Measurements from ENCODE around the gene ST6GALNAC6.

ST6GALNAC6 gene

GRCh38 chr9:127915801-127916719, 16.7 kb upstream of the ST6GALNAC6 start:
- DNase-seq: no peak

GRCh38 chr9:127915325-127915752, 15.9 kb upstream of the ST6GALNAC6 start:
- DNase-seq: no peak

- no peak for DNase-seq
These were observed 14.3 kb upstream of the ST6GALNAC6 start for GRCh38 chr9:127913682-127914081.

- no peak for DNase-seq
These were observed 13.5 kb upstream of the ST6GALNAC6 start for GRCh38 chr9:127912882-127913281.

- DNase-seq: no peak
These were observed 12.9 kb upstream of the ST6GALNAC6 start for GRCh38 chr9:127912296-127912695.

- DNase-seq: no peak
These were observed 11.3 kb upstream of the ST6GALNAC6 start for GRCh38 chr9:127910613-127911205.

- no peak for DNase-seq
These were observed 10.5 kb upstream of the ST6GALNAC6 start for GRCh38 chr9:127909839-127910273.

GRCh38 chr9:127908660-127908926, 9.2 kb upstream of the ST6GALNAC6 start:
- DNase-seq: no peak

- DNase-seq: no peak
These were observed 8.7 kb upstream of the ST6GALNAC6 start for GRCh38 chr9:127907867-127908659.

- no peak for DNase-seq
These were observed 6.4 kb upstream of the ST6GALNAC6 start for GRCh38 chr9:127905788-127906191.

- no peak for DNase-seq
These were observed 5.8 kb upstream of the ST6GALNAC6 start for GRCh38 chr9:127905004-127905728.

- DNase-seq: no peak
These were observed 5.2 kb upstream of the ST6GALNAC6 start for GRCh38 chr9:127904561-127905003.

GRCh38 chr9:127903557-127904475, 4.4 kb upstream of the ST6GALNAC6 start:
- no peak for DNase-seq

GRCh38 chr9:127898433-127899127, 823 bp downstream of the ST6GALNAC6 start:
- DNase-seq: no peak

- DNase-seq: no peak
These were observed 2.2 kb downstream of the ST6GALNAC6 start for GRCh38 chr9:127897193-127897692.

- DNase-seq: no peak
These were observed 2.8 kb downstream of the ST6GALNAC6 start for GRCh38 chr9:127896395-127897192.

GRCh38 chr9:127895811-127896210, 3.6 kb downstream of the ST6GALNAC6 start:
- no peak for DNase-seq

GRCh38 chr9:127893392-127893791, 6.0 kb downstream of the ST6GALNAC6 start:
- no peak for DNase-seq

GRCh38 chr9:127892831-127893230, 6.6 kb downstream of the ST6GALNAC6 start:
- DNase-seq: no peak

GRCh38 chr9:127890053-127890452, 9.3 kb downstream of the ST6GALNAC6 start:
- no peak for DNase-seq

Data from NCI-H187 (cell line).